OCI-LY3 (cell line): ENCODE measurements around the gene TMEM239.

Experiments
- H2AFZ ChIP-seq: fragments of 200-600, 300-600 bp; shearing (Covaris generic); 2 replicates; pipeline ENCODE4 v1.6.0; 2014; ENCODE audit warnings: antibody characterized with exemption, low read depth, low read length
- H3K27ac ChIP-seq: fragments of 200-600, 300-600 bp; sonication (generic); 2 replicates; pipeline ENCODE4 v1.5.1; 2014; ENCODE audit warnings: mild to moderate bottlenecking, low read length, moderate library complexity, mixed read lengths
- H3K27me3 ChIP-seq: fragments of 200-600, 300-600 bp; sonication (generic); 2 replicates; pipeline ENCODE4 v1.6.1; 2014; ENCODE audit warnings: low read depth, low read length, mixed read lengths
- H3K36me3 ChIP-seq: fragments of 200-600, 300-600 bp; sonication (generic); replicated peaks from 2 replicates; pipeline ENCODE3; 2014; ENCODE audit warnings: low read depth, low read length, mixed read lengths
- H3K4me1 ChIP-seq: fragments of 300-600, 200-600 bp; sonication (generic); 2 replicates; pipeline ENCODE4 v1.6.1; 2014; ENCODE audit warnings: low read length, mixed read lengths
- H3K4me2 ChIP-seq: fragments of 200-600, 300-600 bp; sonication (generic); 2 replicates; pipeline ENCODE4 v1.6.1; 2014; ENCODE audit warnings: low read length, mixed read lengths
- H3K4me3 ChIP-seq: fragments of 300-600, 200-600 bp; sonication (generic); 2 replicates; pipeline ENCODE4 v1.5.1; 2014; ENCODE audit warnings: antibody characterized with exemption, mild to moderate bottlenecking, low read length, moderate library complexity
- H3K79me2 ChIP-seq: fragments of 300-600, 200-600 bp; shearing (Covaris generic); 2 replicates; pipeline ENCODE4 v1.6.1; 2014; ENCODE audit warnings: mild to moderate bottlenecking, low read length, mixed read lengths
- H3K9ac ChIP-seq: fragments of 300-600, 200-600 bp; shearing (Covaris generic); 2 replicates; pipeline ENCODE4 v1.6.0; 2014; ENCODE audit warnings: mild to moderate bottlenecking, low read length, moderate library complexity
- H3K9me3 ChIP-seq: fragments of 200-600, 300-600 bp; shearing (Covaris generic); 2 replicates; pipeline ENCODE4 v1.6.1; 2014; ENCODE audit warnings: low read length, mixed read lengths; ENCODE audit not compliant: insufficient read depth
- H4K20me1 ChIP-seq: fragments of 200-600, 300-600 bp; sonication (generic); 2 replicates; pipeline ENCODE4 v1.6.1; 2016; ENCODE audit warnings: low read length, mixed read lengths; ENCODE audit not compliant: insufficient read depth
- EZH2phosphoT487 ChIP-seq: fragments of 200-600 bp; shearing (Covaris generic); IDR thresholded peaks from 2 replicates; pipeline ENCODE4 v1.6.1; 2018; ENCODE audit warnings: antibody characterized with exemption, mixed run types, low read depth
- TF ChIP-seq, protein P1 (sequence below): fragments of 200-600, 300-600 bp; sonication (generic); IDR thresholded peaks from 2 replicates; pipeline ENCODE4 v1.5.1; 2014; ENCODE audit warnings: antibody characterized with exemption, low read length, low read depth

TMEM239 gene

GRCh38 chr20:2798095-2798805 lies 17.9 kb upstream of the TMEM239 start:
- H3K4me2 ChIP-seq, result peak overlapping the region; percentile 90
- H3K9me3 ChIP-seq, result no peaks in the 10 kb centered on the region
- H3K79me2 ChIP-seq, result no peaks in the 10 kb centered on the region
- H2AFZ ChIP-seq, result no peak overlapping the region
- no peaks in the 10 kb centered on the region for H3K36me3 ChIP-seq
- H3K4me3 ChIP-seq, result 0 out of 2 replicates have a peak overlapping the region, but pooled peaks have one; percentile 82
- no peak overlapping the region for H3K27ac ChIP-seq
- H3K4me1 ChIP-seq, result peaks cover 27% of the 10 kb centered on the region
- no peak overlapping the region; the same call in 1 of the 2 replicates for H3K9ac ChIP-seq
- TF ChIP-seq, protein P1, sequence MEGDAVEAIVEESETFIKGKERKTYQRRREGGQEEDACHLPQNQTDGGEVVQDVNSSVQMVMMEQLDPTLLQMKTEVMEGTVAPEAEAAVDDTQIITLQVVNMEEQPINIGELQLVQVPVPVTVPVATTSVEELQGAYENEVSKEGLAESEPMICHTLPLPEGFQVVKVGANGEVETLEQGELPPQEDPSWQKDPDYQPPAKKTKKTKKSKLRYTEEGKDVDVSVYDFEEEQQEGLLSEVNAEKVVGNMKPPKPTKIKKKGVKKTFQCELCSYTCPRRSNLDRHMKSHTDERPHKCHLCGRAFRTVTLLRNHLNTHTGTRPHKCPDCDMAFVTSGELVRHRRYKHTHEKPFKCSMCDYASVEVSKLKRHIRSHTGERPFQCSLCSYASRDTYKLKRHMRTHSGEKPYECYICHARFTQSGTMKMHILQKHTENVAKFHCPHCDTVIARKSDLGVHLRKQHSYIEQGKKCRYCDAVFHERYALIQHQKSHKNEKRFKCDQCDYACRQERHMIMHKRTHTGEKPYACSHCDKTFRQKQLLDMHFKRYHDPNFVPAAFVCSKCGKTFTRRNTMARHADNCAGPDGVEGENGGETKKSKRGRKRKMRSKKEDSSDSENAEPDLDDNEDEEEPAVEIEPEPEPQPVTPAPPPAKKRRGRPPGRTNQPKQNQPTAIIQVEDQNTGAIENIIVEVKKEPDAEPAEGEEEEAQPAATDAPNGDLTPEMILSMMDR, result no peak
- TF ChIP-seq EZH2phosphoT487, result no peak
- H3K27me3 ChIP-seq, result peaks cover 20% of the 10 kb centered on the region
- no peaks in the 10 kb centered on the region for H4K20me1 ChIP-seq

- H3K4me1 ChIP-seq, result peaks cover 27% of the 10 kb centered on the region
- H3K4me2 ChIP-seq, result peak overlapping the region; percentile 90
- H3K9ac ChIP-seq, result peak overlapping the region; percentile 68
- no peaks in the 10 kb centered on the region for H3K36me3 ChIP-seq
- TF ChIP-seq EZH2phosphoT487, result no peak
- TF ChIP-seq, protein P1, result no peak
- no peaks in the 10 kb centered on the region for H3K79me2 ChIP-seq
- peak overlapping the region; percentile 82 for H3K4me3 ChIP-seq
- H3K27ac ChIP-seq, result 0 out of 2 replicates have a peak overlapping the region, but pooled peaks have one; percentile 24
- H4K20me1 ChIP-seq, result no peaks in the 10 kb centered on the region
- H3K27me3 ChIP-seq, result peaks cover 16% of the 10 kb centered on the region
- no peaks in the 10 kb centered on the region for H3K9me3 ChIP-seq
- peak overlapping the region; percentile 92; the same call in 1 of the 2 replicates for H2AFZ ChIP-seq
These were observed 17.4 kb upstream of the TMEM239 start for GRCh38 chr20:2798814-2799213.

GRCh38 chr20:2799271-2799670 lies 16.9 kb upstream of the TMEM239 start:
- H3K27ac ChIP-seq, result peak overlapping the region; percentile 24; the same call in 1 of the 2 replicates
- no peaks in the 10 kb centered on the region for H3K79me2 ChIP-seq
- peak overlapping the region; percentile 68 for H3K9ac ChIP-seq
- no peaks in the 10 kb centered on the region for H3K36me3 ChIP-seq
- H4K20me1 ChIP-seq, result no peaks in the 10 kb centered on the region
- no peak for TF ChIP-seq EZH2phosphoT487
- TF ChIP-seq, protein P1, result no peak
- H3K4me3 ChIP-seq, result peak overlapping the region; percentile 82
- H3K9me3 ChIP-seq, result no peaks in the 10 kb centered on the region
- H3K4me2 ChIP-seq, result peak overlapping the region; percentile 90
- peak overlapping the region; percentile 92 for H2AFZ ChIP-seq
- peaks cover 20% of the 10 kb centered on the region for H3K27me3 ChIP-seq
- peaks cover 27% of the 10 kb centered on the region for H3K4me1 ChIP-seq

DNA sequence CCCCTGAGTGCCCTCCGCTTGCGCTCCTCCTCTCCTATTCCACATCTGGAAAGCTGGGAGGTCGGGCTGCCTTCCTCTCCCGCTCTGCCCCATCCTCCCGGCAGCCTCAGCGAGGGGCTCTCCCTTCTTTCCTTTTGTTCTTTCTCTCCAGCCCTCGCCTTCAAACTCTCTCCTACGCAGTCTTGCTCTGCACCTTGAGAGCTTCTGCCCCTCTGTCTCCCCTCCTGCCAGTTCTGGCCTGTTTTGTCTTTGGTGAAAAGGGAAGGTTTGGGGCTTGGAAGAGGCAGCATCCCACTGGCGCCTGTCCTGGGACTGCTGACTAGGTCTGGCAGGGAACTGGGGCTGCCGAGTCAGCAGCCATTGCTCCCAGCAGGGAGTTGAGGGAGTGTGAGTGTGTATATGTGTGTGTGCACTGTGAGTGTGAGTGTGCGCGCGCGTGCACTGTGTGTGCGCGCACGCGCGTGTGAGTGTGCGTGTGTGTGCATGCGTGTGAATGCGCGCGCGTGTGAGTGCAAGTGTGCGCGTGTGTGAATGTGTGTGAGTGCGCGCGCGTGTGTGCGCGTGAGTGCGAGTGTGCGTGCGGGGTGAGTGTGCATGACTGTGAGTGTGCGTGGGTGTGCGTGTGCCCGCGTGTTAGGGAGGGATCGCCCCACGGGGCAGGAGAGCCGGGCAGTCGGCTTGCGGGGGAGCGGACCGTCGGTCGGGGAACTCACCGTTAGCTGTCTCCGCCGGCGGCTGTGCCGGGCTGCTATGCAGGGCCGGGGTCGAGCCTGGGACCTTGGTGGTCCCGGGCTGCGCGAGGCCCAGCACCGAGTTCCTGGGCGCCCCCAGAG lies 16.3 kb upstream of the TMEM239 start:
- Histone ChIP-seq H4K20me1 (no peaks in the 10 kb centered on the region), H3K27me3 (peaks cover 23% of the 10 kb centered on the region), H2AFZ (peak overlapping the region; percentile 92), H3K79me2 (no peaks in the 10 kb centered on the region), H3K4me3 (peak overlapping the region; percentile 82), H3K27ac (peak overlapping the region; percentile 24; the same call in 1 of the 2 replicates), H3K4me1 (peaks cover 27% of the 10 kb centered on the region), H3K36me3 (no peaks in the 10 kb centered on the region), H3K9me3 (no peaks in the 10 kb centered on the region), H3K9ac (peak overlapping the region; percentile 68), H3K4me2 (peak overlapping the region; percentile 90)
- TF ChIP-seq EZH2phosphoT487, result no peak
- TF ChIP-seq, protein P1, result no peak
